Activated naive CD4-positive, alpha-beta T cell treated with anti-CD3 and anti-CD28 coated beads, Interleukin-2, amount 50 U/mL, for 24 hours (primary cell): ENCODE results near the gene PSKH1.
"Not testable (repeated sequence)": the region's sequence is repeated elsewhere in the genome, so short reads cannot be mapped to it uniquely, and the experiment has no call there.

ENCODE experiments used
- H3K27ac Mint-ChIP-seq: one replicate; pipeline ENCODE4 v1.8.0; 2021; ENCODE audit warnings: mild to moderate bottlenecking, mixed read lengths
- H3K27me3 Mint-ChIP-seq: one replicate; pipeline ENCODE4 v1.8.0; 2021; ENCODE audit warnings: mixed read lengths
- H3K36me3 Mint-ChIP-seq: one replicate; pipeline ENCODE4 v1.8.0; 2021; ENCODE audit warnings: mixed read lengths
- H3K4me1 Mint-ChIP-seq: one replicate; pipeline ENCODE4 v1.8.0; 2021; ENCODE audit warnings: mixed read lengths
- H3K4me3 Mint-ChIP-seq: one replicate; pipeline ENCODE4 v1.8.0; 2021; ENCODE audit warnings: mild to moderate bottlenecking, mixed read lengths
- H3K9me3 Mint-ChIP-seq: one replicate; pipeline ENCODE4 v1.8.0; 2021; ENCODE audit warnings: mixed read lengths

The PSKH1 gene

GRCh38 chr16:67860589-67861398 lies 32.3 kb upstream of the PSKH1 start:
- H3K4me1 Mint-ChIP-seq, result peaks cover 37% of the 10 kb centered on the region
- H3K36me3 Mint-ChIP-seq, result peaks cover 2% of the 10 kb centered on the region
- H3K4me3 Mint-ChIP-seq, result no peak overlapping the region
- no peaks in the 10 kb centered on the region for H3K27me3 Mint-ChIP-seq
- H3K9me3 Mint-ChIP-seq, result no peaks in the 10 kb centered on the region
- H3K27ac Mint-ChIP-seq, result no peak overlapping the region

GRCh38 chr16:67861877-67862276 lies 31.2 kb upstream of the PSKH1 start:
- H3K27ac Mint-ChIP-seq, result peak overlapping the region; percentile 15
- no peaks in the 10 kb centered on the region for H3K9me3 Mint-ChIP-seq
- H3K27me3 Mint-ChIP-seq, result no peaks in the 10 kb centered on the region
- no peak overlapping the region for H3K4me3 Mint-ChIP-seq
- peaks cover 2% of the 10 kb centered on the region for H3K36me3 Mint-ChIP-seq
- peaks cover 34% of the 10 kb centered on the region for H3K4me1 Mint-ChIP-seq

DNA sequence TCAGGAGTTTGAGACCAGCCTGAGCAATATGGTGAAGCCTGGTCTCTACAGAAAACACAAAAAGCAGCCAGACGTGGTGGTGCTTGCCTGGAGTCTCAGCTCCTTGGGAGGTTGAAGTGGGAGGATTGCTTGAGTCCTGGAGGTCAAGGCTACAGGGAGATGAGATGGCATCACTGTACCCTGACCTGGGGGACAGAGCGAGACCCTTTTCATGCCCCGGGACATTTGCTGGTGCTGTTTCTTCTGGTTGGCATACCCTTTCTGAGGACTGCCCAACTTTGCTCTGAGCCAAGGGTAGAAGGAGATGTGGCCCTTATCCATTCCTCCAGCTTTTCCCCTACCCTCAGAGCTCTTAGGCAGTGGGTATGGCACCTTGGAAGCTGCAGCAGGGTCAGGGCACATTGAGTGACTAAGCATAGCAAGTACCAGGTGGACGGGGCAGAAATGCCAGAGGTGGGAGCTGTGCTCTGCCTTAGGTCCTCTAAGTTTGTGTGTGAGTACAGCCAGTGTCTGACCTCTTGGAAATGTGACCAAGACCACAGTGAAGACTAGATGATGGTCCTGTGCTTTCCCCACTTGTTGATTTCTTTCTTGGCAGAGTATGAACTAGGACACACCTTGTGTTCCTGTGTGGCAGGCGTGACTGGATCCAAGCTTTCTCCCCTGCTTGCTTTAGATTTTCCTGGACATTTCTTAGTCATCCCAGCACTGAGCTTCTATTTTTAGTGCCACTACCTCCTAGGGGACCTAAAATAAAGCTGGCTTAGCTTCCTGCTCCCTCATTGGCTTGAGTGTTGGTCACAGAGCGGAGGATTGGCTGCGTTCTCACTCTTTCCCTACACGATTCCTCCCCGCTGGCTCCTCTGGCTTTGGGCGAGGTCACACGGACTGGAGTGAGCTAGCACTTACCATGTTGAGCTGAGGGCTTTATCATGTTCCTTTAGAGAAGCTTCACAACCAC lies 30.2 kb upstream of the PSKH1 start:
- H3K27me3 Mint-ChIP-seq, result no peaks in the 10 kb centered on the region
- H3K27ac Mint-ChIP-seq, result no peak overlapping the region
- H3K9me3 Mint-ChIP-seq, result no peaks in the 10 kb centered on the region

DNA sequence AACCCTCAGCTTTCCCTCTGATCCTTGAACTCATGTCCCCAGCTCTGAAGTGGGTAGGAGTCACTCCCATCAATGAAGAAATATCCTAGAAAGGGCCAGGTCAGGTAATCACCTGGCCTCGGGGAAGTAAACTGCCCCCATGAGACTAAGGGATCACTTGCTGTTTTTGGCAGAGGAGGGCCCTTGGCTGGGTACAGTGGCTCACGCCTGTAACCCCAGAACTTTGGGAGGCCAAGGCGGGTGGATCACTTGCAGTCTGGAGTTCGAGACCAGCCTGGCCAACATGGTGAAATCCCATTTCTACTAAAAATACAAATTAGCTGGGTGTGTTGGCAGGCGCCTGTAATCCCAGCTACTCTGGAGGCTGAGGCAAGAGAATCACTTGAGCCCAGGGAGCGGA lies 29.0 kb upstream of the PSKH1 start:
- not testable (repeated sequence) for H3K27me3 Mint-ChIP-seq, H3K4me3 Mint-ChIP-seq, H3K9me3 Mint-ChIP-seq, H3K36me3 Mint-ChIP-seq
- peaks cover 16% of the 10 kb centered on the region for H3K4me1 Mint-ChIP-seq
- H3K27ac Mint-ChIP-seq, result peak overlapping the region; percentile 35

More for the DNA sequence above, 30.2 kb upstream of the PSKH1 start:
- H3K36me3 Mint-ChIP-seq, result peaks cover under 1% of the 10 kb centered on the region
- no peak overlapping the region for H3K4me3 Mint-ChIP-seq
- peaks cover 24% of the 10 kb centered on the region for H3K4me1 Mint-ChIP-seq

- H3K27me3 Mint-ChIP-seq, result no peaks in the 10 kb centered on the region
- H3K9me3 Mint-ChIP-seq, result no peaks in the 10 kb centered on the region
- no peak overlapping the region for H3K4me3 Mint-ChIP-seq
- no peaks in the 10 kb centered on the region for H3K36me3 Mint-ChIP-seq
- peaks cover 16% of the 10 kb centered on the region for H3K4me1 Mint-ChIP-seq
- H3K27ac Mint-ChIP-seq, result peak overlapping the region; percentile 72
These were observed 28.5 kb upstream of the PSKH1 start for GRCh38 chr16:67864594-67864993.

GRCh38 chr16:67865318-67865717 lies 27.7 kb upstream of the PSKH1 start:
- Mint-ChIP-seq H3K4me1 (peaks cover 16% of the 10 kb centered on the region), H3K4me3 (no peak overlapping the region), H3K36me3 (no peaks in the 10 kb centered on the region), H3K27ac (no peak overlapping the region), H3K27me3 (no peaks in the 10 kb centered on the region), H3K9me3 (no peaks in the 10 kb centered on the region)

DNA sequence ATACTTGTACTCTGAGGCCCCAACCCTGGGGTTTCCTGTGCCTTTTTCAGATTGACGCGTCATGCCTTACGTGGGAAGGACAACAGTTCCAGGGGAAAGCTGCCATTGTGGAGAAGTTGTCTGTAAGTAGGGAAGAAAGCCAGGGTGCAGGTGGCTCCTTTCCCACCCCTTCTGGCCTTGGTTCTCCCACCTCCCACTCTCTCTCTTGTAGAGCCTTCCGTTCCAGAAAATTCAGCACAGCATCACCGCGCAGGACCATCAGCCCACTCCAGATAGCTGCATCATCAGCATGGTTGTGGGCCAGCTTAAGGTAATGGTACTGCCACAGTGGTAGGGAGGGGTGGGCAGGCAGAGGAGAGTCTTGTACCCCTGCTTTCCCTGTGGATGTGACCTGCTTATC lies 24.8 kb upstream of the PSKH1 start:
- Mint-ChIP-seq H3K27ac (no peak overlapping the region), H3K4me3 (no peak overlapping the region), H3K9me3 (no peaks in the 10 kb centered on the region), H3K27me3 (no peaks in the 10 kb centered on the region), H3K4me1 (peaks cover 11% of the 10 kb centered on the region), H3K36me3 (no peaks in the 10 kb centered on the region)

GRCh38 chr16:67869653-67870052 lies 23.4 kb upstream of the PSKH1 start:
- Mint-ChIP-seq H3K9me3 (no peaks in the 10 kb centered on the region), H3K27ac (no peak overlapping the region), H3K27me3 (no peaks in the 10 kb centered on the region), H3K4me1 (peaks cover 18% of the 10 kb centered on the region), H3K4me3 (no peak overlapping the region), H3K36me3 (no peaks in the 10 kb centered on the region)

DNA sequence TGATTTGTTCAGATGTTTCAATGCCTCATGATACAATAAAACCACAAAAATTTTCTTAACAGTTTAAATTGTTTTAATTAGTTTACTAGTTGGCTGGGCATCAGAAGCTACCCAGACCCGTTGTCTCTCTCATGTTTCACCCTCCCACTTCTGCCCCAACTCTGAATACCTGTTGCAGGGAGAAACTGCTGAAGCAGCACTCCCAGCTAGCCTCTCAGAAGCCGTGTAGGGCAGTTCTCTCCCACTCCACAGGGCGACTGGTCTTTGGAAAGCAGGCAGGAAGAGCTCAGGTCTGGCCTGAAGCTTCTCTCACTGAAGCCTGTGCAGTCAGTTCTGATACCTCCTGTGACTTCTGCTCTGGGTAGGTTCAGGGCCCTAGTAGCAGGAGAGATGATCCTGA lies 21.8 kb upstream of the PSKH1 start:
- Mint-ChIP-seq H3K36me3 (no peaks in the 10 kb centered on the region), H3K4me3 (no peak overlapping the region), H3K27me3 (no peaks in the 10 kb centered on the region), H3K4me1 (peaks cover 33% of the 10 kb centered on the region), H3K27ac (no peak overlapping the region), H3K9me3 (no peaks in the 10 kb centered on the region)

DNA sequence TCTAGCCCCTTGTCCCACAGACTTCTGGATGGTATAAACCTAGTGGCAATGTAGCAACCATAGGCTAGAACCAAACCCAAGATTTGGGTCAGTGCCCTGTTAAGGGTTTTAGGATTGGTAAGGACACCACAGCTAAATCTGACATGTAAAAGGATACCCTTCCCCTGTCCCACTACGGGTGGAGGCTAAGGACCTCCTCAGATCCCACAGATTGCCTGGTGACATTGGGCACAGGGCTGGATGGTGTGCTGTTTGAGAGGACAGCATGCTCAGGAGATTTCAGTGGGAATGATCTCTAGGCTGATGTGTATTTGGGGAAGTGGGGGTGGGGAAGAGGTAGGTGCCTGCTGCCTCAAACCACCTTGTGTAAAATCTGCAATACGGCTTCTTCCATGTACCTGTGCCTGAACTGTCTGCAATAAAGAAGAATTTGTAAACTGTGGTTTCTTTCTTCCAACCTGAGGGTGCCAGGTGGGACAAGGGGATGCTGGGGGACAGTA lies 20.9 kb upstream of the PSKH1 start:
- Mint-ChIP-seq H3K4me1 (peaks cover 33% of the 10 kb centered on the region), H3K27ac (peak overlapping the region; percentile 70), H3K36me3 (no peaks in the 10 kb centered on the region), H3K4me3 (peak overlapping the region; percentile 86), H3K27me3 (no peaks in the 10 kb centered on the region), H3K9me3 (no peaks in the 10 kb centered on the region)

- H3K4me3 Mint-ChIP-seq, result peak within 1 kb of the TSS; percentile 86
- H3K36me3 Mint-ChIP-seq, result no peaks in the 10 kb centered on the region
- no peaks in the 10 kb centered on the region for H3K27me3 Mint-ChIP-seq
- H3K4me1 Mint-ChIP-seq, result peaks cover 33% of the 10 kb centered on the region
- peak within 1 kb of the TSS; percentile 95 for H3K27ac Mint-ChIP-seq
- H3K9me3 Mint-ChIP-seq, result no peaks in the 10 kb centered on the region
These were observed 20.2 kb upstream of the PSKH1 start, which contains the start of gene EDC4 for GRCh38 chr16:67872631-67873434. EDC4 (plus strand) TSS chr16:67873052; CDS start chr16:67873262, 210 bp downstream.

DNA sequence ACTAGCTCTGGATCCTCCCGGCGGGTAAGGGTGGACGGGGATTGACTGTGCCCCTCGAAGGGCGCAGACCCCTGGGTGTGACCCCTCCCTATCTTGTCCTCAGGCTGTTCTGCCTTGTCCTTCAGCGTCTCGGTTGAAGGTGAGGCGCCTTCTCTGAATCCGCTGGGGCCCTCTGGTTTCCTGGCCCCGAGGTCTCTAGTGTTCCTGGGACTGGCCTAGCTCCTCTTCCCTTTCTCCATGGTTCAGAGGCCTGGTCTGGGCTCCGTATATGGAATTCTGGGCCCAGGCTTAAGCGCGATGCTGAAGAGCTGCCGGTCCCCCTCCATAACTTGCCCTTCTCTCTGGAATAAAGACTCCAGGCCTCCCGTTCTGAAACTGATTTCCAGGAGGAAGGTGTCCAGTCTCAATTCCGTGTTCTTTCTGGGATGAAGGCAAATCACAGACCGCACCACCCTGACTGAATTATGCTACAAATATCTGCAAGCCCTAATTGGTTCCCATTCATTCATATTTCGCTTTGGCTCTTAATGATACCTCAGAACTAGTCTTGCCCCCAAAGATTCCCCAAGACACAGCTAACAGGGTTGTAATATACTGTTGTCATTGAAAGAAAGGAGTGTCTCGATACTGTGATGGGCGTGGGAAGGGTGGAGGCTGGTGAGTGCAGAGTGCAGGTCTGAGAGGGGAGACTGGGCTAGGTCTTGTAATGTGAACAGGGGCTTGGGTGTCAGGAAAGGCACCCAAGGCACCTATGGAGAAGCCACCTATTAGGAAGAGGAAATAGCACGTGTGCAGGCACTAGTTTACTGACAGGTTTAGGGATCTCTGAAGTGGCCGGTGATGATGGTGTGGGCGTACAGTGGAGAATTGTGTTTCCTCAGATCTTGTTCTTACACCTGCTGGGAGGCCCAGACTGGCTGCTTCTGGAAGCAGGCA lies 19.4 kb upstream of the PSKH1 start:
- Mint-ChIP-seq H3K36me3 (peaks cover 1% of the 10 kb centered on the region), H3K4me3 (peak overlapping the region; percentile 86), H3K27me3 (no peaks in the 10 kb centered on the region), H3K4me1 (peaks cover 33% of the 10 kb centered on the region), H3K9me3 (no peaks in the 10 kb centered on the region), H3K27ac (peak overlapping the region; percentile 95)

DNA sequence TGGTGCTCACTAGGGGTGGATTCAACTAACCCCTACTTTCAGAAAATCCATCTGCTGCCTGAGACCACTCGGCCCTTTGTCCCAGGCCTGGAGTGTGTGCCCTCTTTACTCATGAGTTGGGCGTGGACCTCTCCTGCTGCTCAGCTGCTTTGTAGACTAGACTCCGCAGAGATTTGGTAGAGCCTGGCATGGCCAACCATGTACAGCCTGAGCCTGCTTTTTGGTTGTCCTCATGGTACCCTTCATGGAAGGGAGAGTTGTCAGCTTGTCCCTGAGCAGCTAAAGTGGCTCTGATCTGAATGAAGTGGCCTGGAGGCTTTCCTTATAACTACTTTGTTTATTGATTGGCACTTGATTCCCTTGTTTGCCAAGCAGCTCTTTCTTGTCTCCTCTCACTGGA lies 18.7 kb upstream of the PSKH1 start:
- peaks cover 33% of the 10 kb centered on the region for H3K4me1 Mint-ChIP-seq
- no peak overlapping the region for H3K27ac Mint-ChIP-seq
- peaks cover 2% of the 10 kb centered on the region for H3K36me3 Mint-ChIP-seq
- no peaks in the 10 kb centered on the region for H3K9me3 Mint-ChIP-seq
- H3K4me3 Mint-ChIP-seq, result peak overlapping the region; percentile 86
- no peaks in the 10 kb centered on the region for H3K27me3 Mint-ChIP-seq

- Mint-ChIP-seq H3K27me3 (no peaks in the 10 kb centered on the region), H3K27ac (peak overlapping the region; percentile 38), H3K9me3 (no peaks in the 10 kb centered on the region), H3K4me3 (no peak overlapping the region), H3K4me1 (peaks cover 32% of the 10 kb centered on the region), H3K36me3 (peaks cover 2% of the 10 kb centered on the region)
These were observed 16.0 kb upstream of the PSKH1 start for GRCh38 chr16:67877064-67877463.
